H9 (cell line): ENCODE results near the gene FDPS. TPM values are rescaled to one million over a fixed set of nuclear protein-coding genes. Genes with fewer than 3 reads are reported as not detected.

Experiments used
- DNase-seq: peaks from one replicate; pipeline ENCODE4 v3.0.0-alpha.2; 2017
- H2AFZ ChIP-seq: one replicate; pipeline ENCODE4 v1.6.1; 2013; ENCODE audit warnings: mild to moderate bottlenecking, low read length, control low read depth, moderate library complexity
- H2AK5ac ChIP-seq: 2 replicates; pipeline ENCODE4 v1.6.1; 2013; ENCODE audit warnings: low read length, control low read depth, mixed read lengths; ENCODE audit not compliant: insufficient read length
- H2BK120ac ChIP-seq: one replicate; pipeline ENCODE4 v1.6.1; 2013; ENCODE audit warnings: low read depth, mild to moderate bottlenecking, low read length, control low read depth, inconsistent platforms; ENCODE audit not compliant: poor library complexity, severe bottlenecking
- H2BK12ac ChIP-seq: 2 replicates; pipeline ENCODE4 v1.6.1; 2013; ENCODE audit warnings: low read length, control low read depth, mixed read lengths, low read depth; ENCODE audit not compliant: insufficient read length
- H2BK15ac ChIP-seq: 2 replicates; pipeline ENCODE4 v1.6.1; 2013; ENCODE audit warnings: low read depth, low read length, control low read depth
- H2BK20ac ChIP-seq: one replicate; pipeline ENCODE4 v1.6.1; 2013; ENCODE audit warnings: low read depth, mild to moderate bottlenecking, low read length, control low read depth, inconsistent platforms; ENCODE audit not compliant: poor library complexity, severe bottlenecking
- H2BK5ac ChIP-seq: 2 replicates; pipeline ENCODE4 v1.6.1; 2013; ENCODE audit warnings: low read length, control low read depth, mixed read lengths; ENCODE audit not compliant: insufficient read length
- H3K14ac ChIP-seq: 2 replicates; pipeline ENCODE4 v1.6.1; 2013; ENCODE audit warnings: low read length, control low read depth; ENCODE audit not compliant: insufficient read depth
- H3K18ac ChIP-seq: 2 replicates; pipeline ENCODE4 v1.6.1; 2013; ENCODE audit warnings: low read depth, mild to moderate bottlenecking, mixed read lengths, low read length, control low read depth; ENCODE audit not compliant: insufficient read length
- H3K23ac ChIP-seq: 2 replicates; pipeline ENCODE4 v1.6.1; 2013; ENCODE audit warnings: low read length, control low read depth, mixed read lengths, low read depth; ENCODE audit not compliant: insufficient read length
- H3K23me2 ChIP-seq: 2 replicates; pipeline ENCODE4 v1.6.1; 2013; ENCODE audit warnings: low read depth, mild to moderate bottlenecking, mixed read lengths, low read length, control low read depth; ENCODE audit not compliant: insufficient read length, poor library complexity, severe bottlenecking
- H3K27ac ChIP-seq: 2 replicates; pipeline ENCODE4 v1.5.1; 2013; ENCODE audit warnings: low read length, control low read depth, mixed read lengths, low read depth; ENCODE audit not compliant: insufficient read length
- H3K27me3 ChIP-seq: 2 replicates; pipeline ENCODE4 v1.6.1; 2013; ENCODE audit warnings: low read length, control low read depth, inconsistent platforms; ENCODE audit not compliant: insufficient read depth
- H3K4ac ChIP-seq: 2 replicates; pipeline ENCODE4 v1.6.1; 2013; ENCODE audit warnings: low read depth, mild to moderate bottlenecking, control low read depth, inconsistent platforms, low read length, moderate library complexity
- H3K4me1 ChIP-seq: 2 replicates; pipeline ENCODE4 v1.6.1; 2013; ENCODE audit warnings: low read length, control low read depth, inconsistent platforms; ENCODE audit not compliant: insufficient read depth
- H3K4me2 ChIP-seq: 2 replicates; pipeline ENCODE4 v1.6.1; 2013; ENCODE audit warnings: low read length, control low read depth, mixed read lengths; ENCODE audit not compliant: insufficient read length, insufficient read depth
- H3K56ac ChIP-seq: 2 replicates; pipeline ENCODE4 v1.6.1; 2013; ENCODE audit warnings: low read depth, mild to moderate bottlenecking, mixed read lengths, low read length, control low read depth; ENCODE audit not compliant: insufficient read length
- H3K79me1 ChIP-seq: 2 replicates; pipeline ENCODE4 v1.6.1; 2013; ENCODE audit warnings: low read depth, mild to moderate bottlenecking, moderate library complexity, low read length, control low read depth, inconsistent platforms; ENCODE audit not compliant: insufficient read depth, poor library complexity, severe bottlenecking
- H3K79me2 ChIP-seq: 2 replicates; pipeline ENCODE4 v1.6.1; 2013; ENCODE audit warnings: low read length, control low read depth, inconsistent platforms; ENCODE audit not compliant: insufficient read depth
- H3K9ac ChIP-seq: 2 replicates; pipeline ENCODE4 v1.6.1; 2013; ENCODE audit warnings: low read length, control low read depth, mixed read lengths; ENCODE audit not compliant: insufficient read length; ENCODE audit errors: extremely low read depth
- H3K9me3 ChIP-seq: one replicate; pipeline ENCODE4 v1.6.1; 2013; ENCODE audit warnings: low read depth, low read length, inconsistent platforms; ENCODE audit not compliant: control insufficient read depth
- H3T11ph ChIP-seq: one replicate; pipeline ENCODE4 v1.6.1; 2013; ENCODE audit warnings: mild to moderate bottlenecking, low read length, control low read depth, inconsistent platforms
- H4K20me1 ChIP-seq: one replicate; pipeline ENCODE4 v1.6.1; 2013; ENCODE audit not compliant: control insufficient read depth, insufficient read length, insufficient read depth
- H4K5ac ChIP-seq: 2 replicates; pipeline ENCODE4 v1.6.1; 2013; ENCODE audit warnings: low read depth, mild to moderate bottlenecking, mixed read lengths, low read length, control low read depth; ENCODE audit not compliant: insufficient read length
- H4K8ac ChIP-seq: replicated peaks from 2 replicates; pipeline ENCODE4 v1.6.1; 2013; ENCODE audit warnings: low read length, control low read depth, mixed read lengths, low read depth; ENCODE audit not compliant: insufficient read length
- H4K91ac ChIP-seq: 2 replicates; pipeline ENCODE4 v1.6.1; 2013; ENCODE audit warnings: low read depth, mild to moderate bottlenecking, moderate library complexity, mixed read lengths, low read length, control low read depth; ENCODE audit not compliant: insufficient read length
- H3K27ac Mint-ChIP-seq, 3 experiments: 2 replicates in 2 of 3; 3 replicates in 1 of 3; pipeline ENCODE4 v1.8.0; 2020 to 2021; ENCODE audit warnings: mixed read lengths in 3 of 3, mild to moderate bottlenecking in 1 of 3, moderate library complexity in 1 of 3
- H3K27me3 Mint-ChIP-seq: 2 replicates; pipeline ENCODE4 v1.8.0; 2021; ENCODE audit warnings: low read depth, mild to moderate bottlenecking, moderate library complexity, mixed read lengths
- H3K36me3 Mint-ChIP-seq, 3 experiments: 2 replicates in 2 of 3; 3 replicates in 1 of 3; pipeline ENCODE4 v1.8.0; 2020 to 2021; ENCODE audit warnings: low read depth in 3 of 3, mixed read lengths in 3 of 3; ENCODE audit not compliant: insufficient read depth in 1 of 3
- H3K4me1 Mint-ChIP-seq, 2 experiments: 2 replicates each; pipeline ENCODE4 v1.8.0; 2020; ENCODE audit warnings: mixed read lengths in 2 of 2
- H3K4me3 Mint-ChIP-seq, 2 experiments: 2 replicates in 1 of 2; 3 replicates in 1 of 2; pipeline ENCODE4 v1.8.0; 2020 to 2021; ENCODE audit warnings: mild to moderate bottlenecking in 2 of 2, mixed read lengths in 2 of 2, moderate library complexity in 1 of 2
- H3K9me3 Mint-ChIP-seq, 2 experiments: 2 replicates in 1 of 2; 3 replicates in 1 of 2; pipeline ENCODE4 v1.8.0; 2020; ENCODE audit warnings: mild to moderate bottlenecking in 2 of 2, mixed read lengths in 2 of 2, moderate library complexity in 1 of 2
- WGBS: extraction: QIAGEN DNeasy Blood & Tissue Kit; methylation state at CpG from one replicate; pipeline ENCODE4 v1.1.7; 2013; ENCODE audit warnings: missing lambda C conversion rate, low lambda C conversion rate, mixed read lengths; ENCODE audit not compliant: insufficient read length; ENCODE audit errors: extremely low coverage; 5-methylcytosine and 5-hydroxymethylcytosine counted together
- total RNA-seq: library from RNA; stranded (reverse); gene quantifications from 2 replicates; pipeline ENCODE4 v1.2.1, GENCODE V29; 2021
- TF ChIP-seq, protein P1 (sequence below): fragments of 200-600 bp; sonication (generic); conservative IDR thresholded peaks from 3 replicates; pipeline ENCODE4 v1.8.0; 2021; ENCODE audit warnings: antibody characterized with exemption, mild to moderate bottlenecking

Gene FDPS
- total RNA-seq, 1 experiment from 2014 or later: 273 TPM

- Histone ChIP-seq H2AK5ac (no peak overlapping the region), H3K56ac (no peak overlapping the region), H3K27ac (no peak overlapping the region), H2BK15ac (no peak overlapping the region), H3K4ac (no peak overlapping the region), H2AFZ (no peak overlapping the region), H2BK20ac (no peak overlapping the region), H3T11ph (no peak overlapping the region), H3K18ac (no peak overlapping the region), H3K9me3 (no peaks in the 10 kb centered on the region), H4K20me1 (no peaks in the 10 kb centered on the region), H3K14ac (no peak overlapping the region), H4K91ac (no peak overlapping the region), H2BK120ac (no peak overlapping the region), H3K4me1 (no peaks in the 10 kb centered on the region), H2BK5ac (no peak overlapping the region), H4K5ac (no peak overlapping the region), H4K8ac (no peak overlapping the region), H3K79me2 (0 out of 2 replicates have a peak, but pooled peaks cover 2% of the 10 kb centered on the region), H3K9ac (no peak overlapping the region), H3K27me3 (no peaks in the 10 kb centered on the region), H3K23me2 (peaks cover 5% of the 10 kb centered on the region), H3K23ac (no peak overlapping the region), H3K4me2 (no peak overlapping the region), H3K79me1 (no peaks in the 10 kb centered on the region), H2BK12ac (no peak overlapping the region)
- Mint-ChIP-seq H3K4me1 (peaks cover 8 to 9% of the 10 kb centered on the region in 2 experiments), H3K27ac (no peak overlapping the region), H3K27me3 (peaks cover 2% of the 10 kb centered on the region; the same call in 1 of the 2 replicates), H3K9me3 (no peaks in the 10 kb centered on the region), H3K36me3 (peaks cover 67 to 88% (median 88%) of the 10 kb centered on the region in 3 experiments; a peak in 6 of 7 replicates), H3K4me3 (no peak overlapping the region)
- no peak for DNase-seq
- no CpG with 5 or more reads among the region's 6 CpGs for WGBS
- TF ChIP-seq, protein P1, sequence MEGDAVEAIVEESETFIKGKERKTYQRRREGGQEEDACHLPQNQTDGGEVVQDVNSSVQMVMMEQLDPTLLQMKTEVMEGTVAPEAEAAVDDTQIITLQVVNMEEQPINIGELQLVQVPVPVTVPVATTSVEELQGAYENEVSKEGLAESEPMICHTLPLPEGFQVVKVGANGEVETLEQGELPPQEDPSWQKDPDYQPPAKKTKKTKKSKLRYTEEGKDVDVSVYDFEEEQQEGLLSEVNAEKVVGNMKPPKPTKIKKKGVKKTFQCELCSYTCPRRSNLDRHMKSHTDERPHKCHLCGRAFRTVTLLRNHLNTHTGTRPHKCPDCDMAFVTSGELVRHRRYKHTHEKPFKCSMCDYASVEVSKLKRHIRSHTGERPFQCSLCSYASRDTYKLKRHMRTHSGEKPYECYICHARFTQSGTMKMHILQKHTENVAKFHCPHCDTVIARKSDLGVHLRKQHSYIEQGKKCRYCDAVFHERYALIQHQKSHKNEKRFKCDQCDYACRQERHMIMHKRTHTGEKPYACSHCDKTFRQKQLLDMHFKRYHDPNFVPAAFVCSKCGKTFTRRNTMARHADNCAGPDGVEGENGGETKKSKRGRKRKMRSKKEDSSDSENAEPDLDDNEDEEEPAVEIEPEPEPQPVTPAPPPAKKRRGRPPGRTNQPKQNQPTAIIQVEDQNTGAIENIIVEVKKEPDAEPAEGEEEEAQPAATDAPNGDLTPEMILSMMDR: no peak
These were observed 42.1 kb upstream of the FDPS start for GRCh38 chr1:155266553-155266952.
